Heart left ventricle (tissue), 13 donors: Measurements from ENCODE around the gene CACYBP.

Experiments used
- POLR2A ChIP-seq, 2 donors: fragments of 450-650 bp; IDR thresholded peaks; one replicate each; pipeline ENCODE4 v1.6.1; 2017; ENCODE audit warnings: antibody characterized with exemption in 2 of 2, mild to moderate bottlenecking in 2 of 2, moderate library complexity in 2 of 2
- TF ChIP-seq, protein P1 (sequence below), 12 donors: fragments of 200-600 bp; sonication (generic) in 4 of 12; IDR thresholded peaks; one replicate each; pipeline versions ENCODE4 v1.5.0 to v1.8.0; 2018 to 2022; ENCODE audit warnings: antibody characterized with exemption in 12 of 12, mild to moderate bottlenecking in 5 of 12
- donor health status: ischemic (EF 13 %, LVEDD 7.1; RV severe dilation, severe dysfunction).
- donor health status: DM: no; HTN: yes; CAD: no.
- donor health status: DM: no; HTN: no; CAD: no.
- donor health status: ischemic (EF 25% LVEDD 6.9; RV normal size, moderate dysfunction).
- donor health status: ischemic (EF 25% LVEDD 5.7; RV mildly dilated, moderate dysfunction).
- donor health status: ischemic (EF 35%, LVEDD 5.7; RV mildly dilated, moderate dysfunction).
- donor health status: nonischemic (EF 11% LVEDD 7.7; RV severe dilation, severe dysfunction).
- donor health status: DM: yes; HTN: yes; CAD: no.
- donor health status: PGD.
- donor health status: ischemic (EF 29% LVEDD 5.4; RV normal size, mild dysfunction).
- donor health status: nonischemic (EF 23%, LVEDD 6.1; RV moderate dilation, normal function).

DNA sequence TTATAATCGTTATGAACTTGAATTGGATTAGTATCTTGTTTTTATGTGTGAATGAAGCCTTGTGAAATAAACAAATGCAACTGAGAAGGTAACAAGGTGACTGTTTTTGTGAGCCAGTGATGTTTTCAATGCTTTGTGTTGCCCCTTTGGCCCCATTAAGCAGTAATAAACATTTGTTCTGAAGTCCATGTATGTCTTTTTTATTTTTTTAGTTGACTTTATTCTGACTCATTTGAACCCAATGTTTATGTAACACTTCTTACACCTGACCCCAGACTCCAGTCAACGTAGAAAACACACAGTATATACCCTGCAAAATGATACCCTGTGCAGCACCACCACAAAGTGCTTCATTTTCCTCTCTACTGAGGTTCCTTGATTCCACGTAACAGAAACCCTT lies 4.6 kb upstream of the CACYBP start:
- TF ChIP-seq, protein P1, sequence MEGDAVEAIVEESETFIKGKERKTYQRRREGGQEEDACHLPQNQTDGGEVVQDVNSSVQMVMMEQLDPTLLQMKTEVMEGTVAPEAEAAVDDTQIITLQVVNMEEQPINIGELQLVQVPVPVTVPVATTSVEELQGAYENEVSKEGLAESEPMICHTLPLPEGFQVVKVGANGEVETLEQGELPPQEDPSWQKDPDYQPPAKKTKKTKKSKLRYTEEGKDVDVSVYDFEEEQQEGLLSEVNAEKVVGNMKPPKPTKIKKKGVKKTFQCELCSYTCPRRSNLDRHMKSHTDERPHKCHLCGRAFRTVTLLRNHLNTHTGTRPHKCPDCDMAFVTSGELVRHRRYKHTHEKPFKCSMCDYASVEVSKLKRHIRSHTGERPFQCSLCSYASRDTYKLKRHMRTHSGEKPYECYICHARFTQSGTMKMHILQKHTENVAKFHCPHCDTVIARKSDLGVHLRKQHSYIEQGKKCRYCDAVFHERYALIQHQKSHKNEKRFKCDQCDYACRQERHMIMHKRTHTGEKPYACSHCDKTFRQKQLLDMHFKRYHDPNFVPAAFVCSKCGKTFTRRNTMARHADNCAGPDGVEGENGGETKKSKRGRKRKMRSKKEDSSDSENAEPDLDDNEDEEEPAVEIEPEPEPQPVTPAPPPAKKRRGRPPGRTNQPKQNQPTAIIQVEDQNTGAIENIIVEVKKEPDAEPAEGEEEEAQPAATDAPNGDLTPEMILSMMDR (IDR thresholded peaks at IDR 0.05): no peak
- TF ChIP-seq POLR2A (IDR thresholded peaks at IDR 0.05): no peak
